CD8-positive, alpha-beta memory T cell (primary cell): Measurements from ENCODE around the gene AFF1. TPM values are rescaled to one million over a fixed set of nuclear protein-coding genes. Genes with fewer than 3 reads are reported as not detected.
"Not testable (repeated sequence)": the region's sequence is repeated elsewhere in the genome, so short reads cannot be mapped to it uniquely, and the experiment has no call there.

Source experiments
- CTCF ChIA-PET: fragments of 350-600 bp; sonication (Branson Sonifier 250); formaldehyde crosslinking; loops from one replicate; lab custom pipeline; 2021; ENCODE audit warnings: antibody characterized with exemption; lab: Charles Lee
- POLR2A ChIA-PET: fragments of 350-600 bp; sonication (Branson Sonifier 250); formaldehyde crosslinking; loops from one replicate; lab custom pipeline; 2021; ENCODE audit warnings: antibody characterized with exemption; lab: Charles Lee
- DNase-seq, 5 donors: peaks; one replicate each; pipeline versions ENCODE4 v3.0.0 to v3.0.0-alpha.2; 2020 to 2022; ENCODE audit warnings: mixed read lengths in 1 of 5
- H3K27ac ChIP-seq: one replicate; pipeline ENCODE4 v1.7.0; 2013; ENCODE audit warnings: low read depth, mild to moderate bottlenecking, low read length, moderate library complexity
- H3K27me3 ChIP-seq: 2 replicates; pipeline ENCODE4 v1.7.0; 2013; ENCODE audit warnings: low read length, mild to moderate bottlenecking; ENCODE audit not compliant: insufficient read depth, poor library complexity, severe bottlenecking
- H3K36me3 ChIP-seq: 2 replicates; pipeline ENCODE4 v1.7.0; 2013; ENCODE audit warnings: mild to moderate bottlenecking, low read length, moderate library complexity; ENCODE audit not compliant: insufficient read depth
- H3K4me1 ChIP-seq: 2 replicates; pipeline ENCODE4 v1.7.0; 2013; ENCODE audit warnings: mild to moderate bottlenecking, low read length, moderate library complexity; ENCODE audit not compliant: insufficient read depth
- H3K4me3 ChIP-seq: 2 replicates; pipeline ENCODE4 v1.7.0; 2013; ENCODE audit warnings: mild to moderate bottlenecking, low read length
- H3K9me3 ChIP-seq: 2 replicates; pipeline ENCODE4 v1.7.0; 2013; ENCODE audit warnings: mild to moderate bottlenecking, low read length
- H3K27ac Mint-ChIP-seq, 8 donors: one replicate each; pipeline ENCODE4 v1.8.0; 2020 to 2021; ENCODE audit warnings: mixed read lengths in 8 of 8, mild to moderate bottlenecking in 6 of 8, inconsistent platforms in 3 of 8, moderate library complexity in 3 of 8
- H3K27me3 Mint-ChIP-seq, 2 donors: one replicate each; pipeline ENCODE4 v1.8.0; 2020 to 2021; ENCODE audit warnings: mixed read lengths in 2 of 2, mild to moderate bottlenecking in 1 of 2, moderate library complexity in 1 of 2
- H3K36me3 Mint-ChIP-seq, 3 donors: one replicate each; pipeline ENCODE4 v1.8.0; 2020 to 2021; ENCODE audit warnings: mixed read lengths in 3 of 3, inconsistent platforms in 1 of 3, mild to moderate bottlenecking in 1 of 3
- H3K4me1 Mint-ChIP-seq, 3 donors: one replicate each; pipeline ENCODE4 v1.8.0; 2020 to 2021; ENCODE audit warnings: mixed read lengths in 3 of 3, inconsistent platforms in 1 of 3, mild to moderate bottlenecking in 1 of 3
- H3K4me3 Mint-ChIP-seq, 7 donors: one replicate each; pipeline ENCODE4 v1.8.0; 2020 to 2021; ENCODE audit warnings: mixed read lengths in 7 of 7, mild to moderate bottlenecking in 6 of 7, moderate library complexity in 4 of 7, inconsistent platforms in 2 of 7
- H3K9me3 Mint-ChIP-seq, 5 donors: one replicate each; pipeline ENCODE4 v1.8.0; 2020 to 2022; ENCODE audit warnings: mixed read lengths in 5 of 5, mild to moderate bottlenecking in 3 of 5, moderate library complexity in 2 of 5, inconsistent platforms in 1 of 5
- polyA plus RNA-seq: library from polyadenylated mRNA; unstranded; fragments of 300-500 nt; fragmentation: Illumina TruSeq; gene quantifications from one replicate; pipeline ENCODE4 v1.2.3, GENCODE V29; 2021
- total RNA-seq, 2 experiments: library from RNA; stranded (reverse); gene quantifications; one replicate each; pipeline ENCODE4 v1.2.3, GENCODE V29; 2021

Gene AFF1
- total and polyA plus RNA-seq, 3 experiments from 2014 or later: 20.9 to 32.9 (median 29.7) TPM

- ChIA-PET CTCF (no interaction called here), POLR2A (interaction anchor here (0.7 kb wide), 1 partner anchor 10 kb away, joined by 3 read pairs; no protein-coding TSS in a partner anchor)
- DNase-seq: no peak
- no peaks in the 10 kb centered on the region for H3K36me3 ChIP-seq
- no peaks in the 10 kb centered on the region for H3K27me3 ChIP-seq
- Mint-ChIP-seq H3K27ac (peak overlapping the region in 1 of 8 donors; percentile 73), H3K4me3 (no peak overlapping the region), H3K36me3 (peaks cover 0 to 8% (median 4%) of the 10 kb centered on the region in 3 donors), H3K4me1 (peaks cover 36 to 56% (median 43%) of the 10 kb centered on the region in 3 donors), H3K9me3 (no peaks in the 10 kb centered on the region), H3K27me3 (no peaks in the 10 kb centered on the region)
- H3K27ac ChIP-seq: no peak overlapping the region
- no peaks in the 10 kb centered on the region for H3K4me1 ChIP-seq
- no peaks in the 10 kb centered on the region for H3K9me3 ChIP-seq
- no peak overlapping the region for H3K4me3 ChIP-seq
Measured at GRCh38 chr4:87065021-87065420, 130.2 kb downstream of the AFF1 start.

GRCh38 chr4:87066403-87067123 is 131.8 kb downstream of the AFF1 start:
- peaks cover 37 to 47% (median 39%) of the 10 kb centered on the region in 3 donors for H3K4me1 Mint-ChIP-seq
- H3K27ac Mint-ChIP-seq: peak overlapping the region in 2 of 8 donors; percentile 30 to 66
- no peak for DNase-seq
- H3K36me3 ChIP-seq: no peaks in the 10 kb centered on the region
- H3K9me3 ChIP-seq: no peaks in the 10 kb centered on the region
- H3K27me3 ChIP-seq: no peaks in the 10 kb centered on the region
- H3K27me3 Mint-ChIP-seq: no peaks in the 10 kb centered on the region
- no peak overlapping the region for H3K4me3 Mint-ChIP-seq
- POLR2A ChIA-PET: no interaction called here
- H3K9me3 Mint-ChIP-seq: no peaks in the 10 kb centered on the region
- H3K27ac ChIP-seq: no peak overlapping the region
- peaks cover 0 to 5% (median 2%) of the 10 kb centered on the region in 3 donors for H3K36me3 Mint-ChIP-seq
- H3K4me1 ChIP-seq: no peaks in the 10 kb centered on the region
- H3K4me3 ChIP-seq: no peak overlapping the region
- CTCF ChIA-PET: interaction anchor here (1.4 kb wide), 2 partner anchors 11 to 27 kb away, joined by 3 to 5 read pairs; no protein-coding TSS in a partner anchor

- Mint-ChIP-seq H3K36me3 (peaks cover 0 to 7% (median 5%) of the 10 kb centered on the region in 3 donors), H3K9me3 (no peaks in the 10 kb centered on the region), H3K4me1 (peaks cover 36 to 47% (median 41%) of the 10 kb centered on the region in 3 donors), H3K27me3 (no peaks in the 10 kb centered on the region), H3K4me3 (no peak overlapping the region), H3K27ac (peak overlapping the region in 1 of 8 donors; percentile 15)
- no peak overlapping the region for H3K27ac ChIP-seq
- no peaks in the 10 kb centered on the region for H3K27me3 ChIP-seq
- no peaks in the 10 kb centered on the region for H3K36me3 ChIP-seq
- H3K4me3 ChIP-seq: no peak overlapping the region
- CTCF ChIA-PET: interaction anchor here (1.4 kb wide), 2 partner anchors 12 to 26 kb away, joined by 3 to 5 read pairs; no protein-coding TSS in a partner anchor
- H3K4me1 ChIP-seq: no peaks in the 10 kb centered on the region
- DNase-seq: no peak
- POLR2A ChIA-PET: interaction anchor here (0.7 kb wide), 1 partner anchor 15 kb away, joined by 3 read pairs; no protein-coding TSS in a partner anchor
- no peaks in the 10 kb centered on the region for H3K9me3 ChIP-seq
Measured at GRCh38 chr4:87067124-87067885, 132.5 kb downstream of the AFF1 start.

DNA sequence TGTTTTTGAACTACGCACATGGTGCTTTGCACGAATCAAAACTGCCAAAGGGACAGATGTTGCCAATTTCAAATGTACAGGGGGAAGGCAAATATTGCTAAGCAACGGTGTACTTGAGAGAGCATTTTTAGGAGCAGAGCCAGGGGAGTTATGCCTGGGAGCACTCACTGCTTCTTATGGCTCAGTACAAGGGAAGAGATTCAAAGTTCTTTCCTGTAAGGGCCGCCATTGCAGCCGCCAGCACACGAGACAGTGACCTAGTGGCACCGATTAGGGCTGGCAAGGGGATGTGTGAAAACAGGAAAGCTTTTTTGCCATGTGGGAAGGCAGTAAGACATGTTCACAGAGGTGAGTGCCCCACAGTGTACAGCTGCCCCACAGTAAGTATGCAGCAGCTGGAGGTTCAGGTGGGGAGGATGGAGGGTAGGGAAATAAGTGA is 133.8 kb downstream of the AFF1 start:
- H3K4me1 ChIP-seq: peaks cover 7% of the 10 kb centered on the region
- H3K27me3 ChIP-seq: no peaks in the 10 kb centered on the region
- peaks cover 40 to 52% (median 51%) of the 10 kb centered on the region in 3 donors for H3K4me1 Mint-ChIP-seq
- no peaks in the 10 kb centered on the region for H3K9me3 Mint-ChIP-seq
- no peaks in the 10 kb centered on the region for H3K9me3 ChIP-seq
- H3K4me3 ChIP-seq: no peak overlapping the region
- peak overlapping the region in 3 of 8 donors; percentile 7 to 55 (median 47) for H3K27ac Mint-ChIP-seq
- DNase-seq: no peak
- H3K27ac ChIP-seq: no peak overlapping the region
- ChIA-PET CTCF (interaction anchor here (0.6 kb wide), 1 partner anchor 117 kb away, joined by 3 read pairs; no protein-coding TSS in a partner anchor), POLR2A (no interaction called here)
- H3K36me3 Mint-ChIP-seq: peaks cover 0 to 6% (median 3%) of the 10 kb centered on the region in 3 donors
- H3K36me3 ChIP-seq: no peaks in the 10 kb centered on the region
- no peaks in the 10 kb centered on the region for H3K27me3 Mint-ChIP-seq
- no peak overlapping the region for H3K4me3 Mint-ChIP-seq

GRCh38 chr4:87069037-87069742 is 134.4 kb downstream of the AFF1 start:
- Histone ChIP-seq H3K4me3 (no peak overlapping the region), H3K4me1 (peaks cover 12% of the 10 kb centered on the region), H3K27ac (no peak overlapping the region), H3K36me3 (no peaks in the 10 kb centered on the region), H3K9me3 (no peaks in the 10 kb centered on the region), H3K27me3 (no peaks in the 10 kb centered on the region)
- ChIA-PET POLR2A (no interaction called here), CTCF (interaction anchor here (0.6 kb wide), 1 partner anchor 118 kb away, joined by 3 read pairs; no protein-coding TSS in a partner anchor)
- no peaks in the 10 kb centered on the region for H3K9me3 Mint-ChIP-seq
- H3K27me3 Mint-ChIP-seq: no peaks in the 10 kb centered on the region
- H3K4me3 Mint-ChIP-seq: no peak overlapping the region
- peaks cover 0 to 3% (median 2%) of the 10 kb centered on the region in 3 donors for H3K36me3 Mint-ChIP-seq
- no peak for DNase-seq
- H3K4me1 Mint-ChIP-seq: peaks cover 42 to 57% (median 54%) of the 10 kb centered on the region in 3 donors
- H3K27ac Mint-ChIP-seq: peak overlapping the region in 4 of 8 donors; percentile 17 to 87 (median 40)

DNA sequence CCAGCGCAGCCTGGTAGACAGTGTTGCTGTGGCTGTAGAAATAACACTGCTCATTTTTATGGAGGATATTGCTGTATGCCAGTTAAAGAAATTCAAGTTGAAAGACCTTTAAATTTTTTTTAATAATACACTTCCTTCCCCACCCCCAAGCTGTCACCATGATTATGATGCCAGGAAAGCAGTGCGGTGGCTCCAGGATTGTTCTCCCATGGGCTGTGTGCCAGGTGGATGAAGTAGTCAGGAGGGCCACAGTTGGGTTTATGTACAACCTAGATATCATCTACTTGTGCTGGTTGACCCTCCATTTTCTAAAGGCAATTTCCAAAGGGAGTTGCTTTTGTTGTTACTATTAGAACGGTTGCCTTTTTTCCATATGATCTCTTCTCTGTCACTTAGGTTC is 136.6 kb downstream of the AFF1 start:
- H3K4me1 ChIP-seq: peaks cover 14% of the 10 kb centered on the region
- Mint-ChIP-seq H3K27ac (peak overlapping the region in 4 of 8 donors; percentile 2 to 84 (median 26)), H3K36me3 (peaks cover 0 to 3% (median 2%) of the 10 kb centered on the region in 3 donors), H3K27me3 (no peaks in the 10 kb centered on the region), H3K9me3 (no peaks in the 10 kb centered on the region), H3K4me3 (peak overlapping the region in 1 of 7 donors; percentile 38), H3K4me1 (peaks cover 33 to 61% (median 52%) of the 10 kb centered on the region in 3 donors)
- no peaks in the 10 kb centered on the region for H3K36me3 ChIP-seq
- no peaks in the 10 kb centered on the region for H3K9me3 ChIP-seq
- POLR2A ChIA-PET: interaction anchor here (0.7 kb wide), 1 partner anchor 155 kb away, joined by 6 read pairs; no protein-coding TSS in a partner anchor
- no peak for DNase-seq
- no peaks in the 10 kb centered on the region for H3K27me3 ChIP-seq
- H3K27ac ChIP-seq: no peak overlapping the region
- CTCF ChIA-PET: interaction anchor here (1.1 to 1.9 kb wide), 2 partner anchors 22 to 149 kb away, joined by 3 to 5 read pairs; no protein-coding TSS in a partner anchor
- no peak overlapping the region for H3K4me3 ChIP-seq

DNA sequence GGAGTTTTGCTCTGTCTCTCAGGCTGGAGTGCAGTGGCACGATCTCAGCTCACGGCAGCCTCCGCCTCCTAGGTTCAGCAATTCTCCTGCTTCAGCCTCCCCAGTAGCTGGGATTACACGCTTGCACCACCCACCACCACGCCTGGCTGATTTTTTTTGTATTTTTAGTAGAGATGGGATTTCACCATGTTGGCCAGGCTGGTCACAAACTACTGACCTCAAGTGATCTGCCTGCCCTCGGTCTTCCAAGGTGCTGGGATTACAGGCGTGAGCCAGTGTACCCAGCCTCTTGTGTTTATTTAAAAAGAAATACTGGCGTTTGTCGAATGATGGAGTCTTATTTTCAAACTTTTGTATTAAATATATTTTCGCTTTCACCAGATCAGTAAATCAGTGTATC is 137.7 kb downstream of the AFF1 start:
- H3K27me3 ChIP-seq, H3K36me3 ChIP-seq, H3K9me3 ChIP-seq, H3K4me3 Mint-ChIP-seq, CTCF ChIA-PET, H3K27ac ChIP-seq, H3K36me3 Mint-ChIP-seq, H3K9me3 Mint-ChIP-seq, POLR2A ChIA-PET, H3K4me3 ChIP-seq, H3K27me3 Mint-ChIP-seq, DNase-seq: not testable (repeated sequence)
- Mint-ChIP-seq H3K27ac (peak overlapping the region in 2 of 8 donors; percentile 46 to 66), H3K4me1 (peaks cover 32 to 62% (median 49%) of the 10 kb centered on the region in 3 donors)
- peaks cover 14% of the 10 kb centered on the region for H3K4me1 ChIP-seq
